ENCODE data around the gene NUDT3.

DNA sequence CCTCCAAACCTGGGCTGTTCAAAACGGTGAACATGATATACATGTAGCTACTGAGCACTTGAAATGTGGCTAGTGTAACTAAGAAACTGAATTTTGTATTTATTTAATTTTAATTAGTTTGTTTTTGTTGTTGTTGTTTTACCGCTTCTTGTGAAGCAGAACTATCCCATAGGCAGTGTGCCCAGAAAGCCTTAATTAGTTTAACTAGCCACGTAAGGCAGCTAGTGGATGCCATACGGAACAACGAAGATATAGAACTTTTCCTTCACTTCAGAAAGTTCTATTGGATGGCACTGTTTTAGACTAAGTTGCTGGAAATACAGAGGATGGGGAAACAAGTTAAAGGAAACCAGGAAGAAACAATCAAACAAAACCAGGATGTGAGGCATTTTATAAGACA is 70.6 kb downstream of the NUDT3 start:
- no peak for TF ChIP-seq CTCF (IDR thresholded peaks at IDR 0.05; ENCODE audit: insufficient read depth, low read depth, low read length)
- no peak for TF ChIP-seq EZH2 (IDR thresholded peaks at IDR 0.05; ENCODE audit: insufficient read depth, low read length)

All from astrocyte (in vitro differentiated cells and primary cell).